Neural crest cell (in vitro differentiated cells): ENCODE results near the gene PAPOLA. TPM values are rescaled to one million over a fixed set of nuclear protein-coding genes. Genes with fewer than 3 reads are reported as not detected.

ENCODE experiments used
- DNase-seq: peaks from one replicate; pipeline ENCODE4 v3.0.0; 2021; ENCODE audit warnings: low read depth, mixed read lengths, low spot score
- H3K27ac Mint-ChIP-seq: one replicate; pipeline ENCODE4 v1.8.0; 2021; ENCODE audit warnings: mild to moderate bottlenecking, mixed read lengths; ENCODE audit not compliant: unreplicated experiment
- H3K27me3 Mint-ChIP-seq: 2 replicates; pipeline ENCODE4 v1.8.0; 2021; ENCODE audit warnings: low read depth, mild to moderate bottlenecking, mixed read lengths
- H3K36me3 Mint-ChIP-seq: 2 replicates; pipeline ENCODE4 v1.8.0; 2021; ENCODE audit warnings: low read depth, mild to moderate bottlenecking, mixed read lengths
- H3K4me1 Mint-ChIP-seq: 2 replicates; pipeline ENCODE4 v1.8.0; 2021; ENCODE audit warnings: mixed read lengths
- H3K4me3 Mint-ChIP-seq: one replicate; pipeline ENCODE4 v1.8.0; 2021; ENCODE audit warnings: mild to moderate bottlenecking, mixed read lengths
- H3K9me3 Mint-ChIP-seq: 2 replicates; pipeline ENCODE4 v1.8.0; 2021; ENCODE audit warnings: mixed read lengths
- CTCF ChIP-seq: fragments of 200-600 bp; sonication (generic); conservative IDR thresholded peaks from 2 replicates; pipeline ENCODE4 v1.5.0; 2021; ENCODE audit warnings: antibody characterized with exemption, mild to moderate bottlenecking
- total RNA-seq: library from RNA; stranded (reverse); gene quantifications from 2 replicates; pipeline ENCODE4 v1.2.1, GENCODE V29; 2021

Gene PAPOLA
- total RNA-seq, 1 donor from 2014 or later: 215 TPM

GRCh38 chr14:96481731-96482314 lies 20.4 kb upstream of the PAPOLA start:
- Mint-ChIP-seq H3K27ac (no peak overlapping the region), H3K4me1 (no peaks in the 10 kb centered on the region), H3K9me3 (no peaks in the 10 kb centered on the region), H3K36me3 (no peaks in the 10 kb centered on the region), H3K4me3 (no peak overlapping the region), H3K27me3 (no peaks in the 10 kb centered on the region)
- no peak for TF ChIP-seq CTCF
- no peak for DNase-seq

GRCh38 chr14:96482986-96483385 lies 19.2 kb upstream of the PAPOLA start:
- H3K27ac Mint-ChIP-seq: no peak overlapping the region
- no peak for TF ChIP-seq CTCF
- DNase-seq: no peak
- H3K4me3 Mint-ChIP-seq: no peak overlapping the region
- no peaks in the 10 kb centered on the region for H3K36me3 Mint-ChIP-seq
- H3K4me1 Mint-ChIP-seq: no peaks in the 10 kb centered on the region
- no peaks in the 10 kb centered on the region for H3K27me3 Mint-ChIP-seq
- H3K9me3 Mint-ChIP-seq: no peaks in the 10 kb centered on the region

GRCh38 chr14:96484399-96484798 lies 17.8 kb upstream of the PAPOLA start:
- Mint-ChIP-seq H3K27me3 (no peaks in the 10 kb centered on the region), H3K9me3 (no peaks in the 10 kb centered on the region), H3K4me1 (no peaks in the 10 kb centered on the region)

GRCh38 chr14:96486705-96487104 lies 15.5 kb upstream of the PAPOLA start:
- no peak overlapping the region for H3K27ac Mint-ChIP-seq
- H3K4me1 Mint-ChIP-seq: no peaks in the 10 kb centered on the region
- no peak overlapping the region for H3K4me3 Mint-ChIP-seq
- H3K9me3 Mint-ChIP-seq: no peaks in the 10 kb centered on the region
- DNase-seq: no peak
- H3K27me3 Mint-ChIP-seq: no peaks in the 10 kb centered on the region
- no peaks in the 10 kb centered on the region for H3K36me3 Mint-ChIP-seq
- no peak for TF ChIP-seq CTCF

More at GRCh38 chr14:96484399-96484798, 17.8 kb upstream of the PAPOLA start:
- H3K36me3 Mint-ChIP-seq: no peaks in the 10 kb centered on the region
- DNase-seq: no peak
- no peak for TF ChIP-seq CTCF
- no peak overlapping the region for H3K4me3 Mint-ChIP-seq
- no peak overlapping the region for H3K27ac Mint-ChIP-seq

GRCh38 chr14:96489327-96489726 lies 12.9 kb upstream of the PAPOLA start:
- H3K4me3 Mint-ChIP-seq: no peak overlapping the region
- H3K36me3 Mint-ChIP-seq: no peaks in the 10 kb centered on the region
- H3K27ac Mint-ChIP-seq: no peak overlapping the region
- H3K27me3 Mint-ChIP-seq: peaks cover 3% of the 10 kb centered on the region
- H3K4me1 Mint-ChIP-seq: peaks cover 8% of the 10 kb centered on the region
- no peak for TF ChIP-seq CTCF
- H3K9me3 Mint-ChIP-seq: no peaks in the 10 kb centered on the region
- no peak for DNase-seq
